Measurements from ENCODE around the gene SOX15. TPM values are rescaled to one million over a fixed set of nuclear protein-coding genes. Genes with fewer than 3 reads are reported as not detected.

SOX15 gene
- total and polyA plus RNA-seq, 2 of the 4 experiments (the other 2 are of a cell fraction) = 0.18 to 0.62 TPM

DNA sequence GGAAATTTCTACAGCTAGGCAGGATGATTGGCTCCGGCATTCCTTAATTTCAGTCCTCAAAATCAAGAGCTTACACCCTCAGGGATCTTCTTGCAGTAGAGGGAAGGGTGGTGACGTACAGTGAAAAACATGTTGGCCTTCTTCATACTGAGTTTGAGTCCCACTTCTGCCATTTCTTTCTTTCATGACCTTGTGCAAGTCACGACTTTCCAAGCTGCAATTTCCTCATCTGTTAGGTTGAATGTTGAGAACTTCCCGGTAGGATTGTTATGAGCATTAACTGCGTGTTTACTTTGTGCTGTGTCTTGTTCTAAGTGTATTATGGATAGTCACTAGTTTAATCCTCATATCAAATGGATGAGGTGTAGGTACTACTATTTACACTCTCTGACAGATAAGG is 20.3 kb downstream of the SOX15 start:
- Histone ChIP-seq H3K9me3 (ENCODE audit: control insufficient read depth, insufficient read depth, low read length) (no peaks in the 10 kb centered on the region), H2BK5ac (ENCODE audit: low read depth, low read length, poor library complexity, severe bottlenecking) (no peak overlapping the region), H3K14ac (replicated peaks; ENCODE audit: low read depth, low read length) (no peak overlapping the region), H2BK15ac (ENCODE audit: low read depth, low read length) (no peak overlapping the region), H3K4me2 (ENCODE audit: low read depth, low read length) (no peak overlapping the region), H3K27ac (ENCODE audit: insufficient read depth, low read length) (no peak overlapping the region), H2AK5ac (ENCODE audit: low read depth, low read length) (no peak overlapping the region), H4K5ac (ENCODE audit: low read depth, low read length) (no peak overlapping the region), H3K4me1 (ENCODE audit: control insufficient read depth, insufficient read depth, low read length) (peaks cover 2% of the 10 kb centered on the region), H3K18ac (ENCODE audit: low read depth, low read length) (no peak overlapping the region), H3K27me3 (ENCODE audit: control insufficient read depth, insufficient read depth, low read length) (no peaks in the 10 kb centered on the region), H3K23ac (ENCODE audit: low read depth, low read length) (no peak overlapping the region), H2AK9ac (replicated peaks; ENCODE audit: low read depth, low read length, poor library complexity) (no peak overlapping the region), H4K20me1 (ENCODE audit: insufficient read depth, low read length) (peaks cover 19% of the 10 kb centered on the region), H3K36me3 (ENCODE audit: control insufficient read depth, insufficient read depth, low read length) (peaks cover 47% of the 10 kb centered on the region), H2BK120ac (ENCODE audit: low read depth, low read length) (no peak overlapping the region), H2BK20ac (ENCODE audit: low read depth, low read length) (no peak overlapping the region), H3K56ac (ENCODE audit: extremely low read depth, insufficient read depth, low read length) (no peak overlapping the region), H3K9me1 (ENCODE audit: insufficient read depth, low read length) (peaks cover 2% of the 10 kb centered on the region; the same call in 1 of the 2 replicates), H3K79me1 (ENCODE audit: low read depth in 1 of 2, low read length in 2 of 2) (peaks cover 16 to 48% of the 10 kb centered on the region in 2 experiments), H2AFZ (replicated peaks; ENCODE audit: low read length, poor library complexity) (no peak overlapping the region), H3K4ac (ENCODE audit: low read depth, low read length) (no peak overlapping the region), H3K4me3 (ENCODE audit: insufficient read depth, low read depth, low read length) (no peak overlapping the region), H3K9ac (ENCODE audit: low read depth, low read length) (no peak overlapping the region), H4K91ac (ENCODE audit: insufficient read depth, low read depth, low read length) (no peak overlapping the region), H4K8ac (ENCODE audit: low read depth in 2 of 2, low read length in 2 of 2) (no peak overlapping the region)
- in situ Hi-C loops (cut with MboI; ENCODE audit: low sequenced_read_pairs) = no loop called here
- ATAC-seq (ENCODE audit: low read depth) = no peak
- CTCF ChIA-PET = interaction anchor here (0.9 to 1.1 kb wide), 2 partner anchors 9 to 14 kb away, joined by 3 to 4 read pairs; partner anchors contain the start of gene MPDU1
- POLR2A ChIA-PET (ENCODE audit: unreplicated experiment) = no interaction called here
- no CpG with 5 or more reads among the region's 5 CpGs for WGBS, 2 experiments (ENCODE audit: extremely low coverage in 2 of 2, insufficient read length in 1 of 2)
- no TSS peak for BruUV-seq (replicated peaks)
- no peak for TF ChIP-seq MXI1 (IDR thresholded peaks at IDR 0.05; ENCODE audit: borderline replicate concordance, low read depth, low read length)
- no peak for TF ChIP-seq SMC3 (IDR thresholded peaks at IDR 0.05; ENCODE audit: low read depth, low read length)
- TF ChIP-seq POLR2A (IDR thresholded peaks at IDR 0.05; ENCODE audit: low read depth, low read length) = no peak
- TF ChIP-seq RFX5 (IDR thresholded peaks at IDR 0.05; ENCODE audit: low read depth, low read length) = no peak
- TF ChIP-seq, protein P1, sequence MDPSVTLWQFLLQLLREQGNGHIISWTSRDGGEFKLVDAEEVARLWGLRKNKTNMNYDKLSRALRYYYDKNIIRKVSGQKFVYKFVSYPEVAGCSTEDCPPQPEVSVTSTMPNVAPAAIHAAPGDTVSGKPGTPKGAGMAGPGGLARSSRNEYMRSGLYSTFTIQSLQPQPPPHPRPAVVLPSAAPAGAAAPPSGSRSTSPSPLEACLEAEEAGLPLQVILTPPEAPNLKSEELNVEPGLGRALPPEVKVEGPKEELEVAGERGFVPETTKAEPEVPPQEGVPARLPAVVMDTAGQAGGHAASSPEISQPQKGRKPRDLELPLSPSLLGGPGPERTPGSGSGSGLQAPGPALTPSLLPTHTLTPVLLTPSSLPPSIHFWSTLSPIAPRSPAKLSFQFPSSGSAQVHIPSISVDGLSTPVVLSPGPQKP (IDR thresholded peaks at IDR 0.05; ENCODE audit: borderline replicate concordance, low read depth, low read length) = no peak
- no peak for TF ChIP-seq CEBPB (IDR thresholded peaks at IDR 0.05; ENCODE audit: low read depth, low read length)
- TF ChIP-seq MAFK (IDR thresholded peaks at IDR 0.05; ENCODE audit: low read depth, low read length) = no peak
- no peak for TF ChIP-seq FOS (IDR thresholded peaks at IDR 0.05; ENCODE audit: low read depth, low read length)
- TF ChIP-seq RAD21 (IDR thresholded peaks at IDR 0.05; ENCODE audit: low read length) = no peak
- no peak for TF ChIP-seq MAZ (IDR thresholded peaks at IDR 0.05; ENCODE audit: borderline replicate concordance, low read depth, low read length)
- TF ChIP-seq, protein P2, sequence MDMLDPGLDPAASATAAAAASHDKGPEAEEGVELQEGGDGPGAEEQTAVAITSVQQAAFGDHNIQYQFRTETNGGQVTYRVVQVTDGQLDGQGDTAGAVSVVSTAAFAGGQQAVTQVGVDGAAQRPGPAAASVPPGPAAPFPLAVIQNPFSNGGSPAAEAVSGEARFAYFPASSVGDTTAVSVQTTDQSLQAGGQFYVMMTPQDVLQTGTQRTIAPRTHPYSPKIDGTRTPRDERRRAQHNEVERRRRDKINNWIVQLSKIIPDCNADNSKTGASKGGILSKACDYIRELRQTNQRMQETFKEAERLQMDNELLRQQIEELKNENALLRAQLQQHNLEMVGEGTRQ (IDR thresholded peaks at IDR 0.05; ENCODE audit: low read depth, low read length) = no peak
- no peak for TF ChIP-seq RCOR1 (IDR thresholded peaks at IDR 0.05; ENCODE audit: insufficient replicate concordance, low read length)
- TF ChIP-seq NFE2L2 (IDR thresholded peaks at IDR 0.05; ENCODE audit: low read depth, low read length) = no peak
- dilution Hi-C loops (cut with HindIII; ENCODE audit: low sequenced_read_pairs, unreplicated experiment) = no loop called here
- intact Hi-C loops (cut with micrococcal nuclease) = loop anchor here (10.0 kb wide), 2 partner anchors 245 to 525 kb away; partner anchors contain the start of genes NEURL4 and SLC16A11
- DNase-seq = no peak
